Measurements from ENCODE around the gene CPE.

- TF ChIP-seq ZFP30 (CRISPR knock-in tag; IDR thresholded peaks at IDR 0.05) (no peak), CSDC2 (CRISPR knock-in tag; IDR thresholded peaks at IDR 0.05) (no peak), CREB5 (CRISPR knock-in tag; IDR thresholded peaks at IDR 0.05; ENCODE audit: low read depth) (no peak), SNAI2 (CRISPR knock-in tag; IDR thresholded peaks at IDR 0.05) (no peak)
These were observed 5.8 kb downstream of the CPE start for GRCh38 chr4:165384598-165384997.

Measured in SK-N-SH treated with all-trans-retinoic acid at 6 μM for 48 hours (cell line).